B cell (primary cell): ENCODE data around the gene IMPA2. TPM values are rescaled to one million over a fixed set of nuclear protein-coding genes. Genes with fewer than 3 reads are reported as not detected.

Experiments used
- ATAC-seq: fragments of 200-7000 bp; cut with Tn5 transposase; one replicate; pipeline ENCODE4 v1.10.0; 2021; ENCODE audit warnings: low read depth, mild to moderate bottlenecking, moderate number of reproducible peaks, moderate library complexity
- CTCF ChIA-PET: fragments of 350-600 bp; sonication (Branson Sonifier 250); formaldehyde crosslinking; loops from one replicate; lab custom pipeline; 2021; ENCODE audit warnings: antibody characterized with exemption, inconsistent platforms; lab: Charles Lee
- POLR2A ChIA-PET: fragments of 350-600 bp; sonication (Branson Sonifier 250); formaldehyde crosslinking; loops from one replicate; lab custom pipeline; 2021; ENCODE audit warnings: antibody characterized with exemption; lab: Charles Lee
- DNase-seq: peaks from one replicate; pipeline ENCODE4 v3.0.0; 2013
- H2AFZ ChIP-seq: 2 replicates; pipeline ENCODE4 v1.6.1; 2012; ENCODE audit warnings: mild to moderate bottlenecking, low read depth, low read length; ENCODE audit not compliant: insufficient read depth, poor library complexity, severe bottlenecking
- H3K27ac ChIP-seq, 2 donors: 1 replicate in 1 of 2; 2 replicates in 1 of 2; pipeline ENCODE4 v1.5.1; 2012 to 2013; ENCODE audit warnings: low read length in 2 of 2, mild to moderate bottlenecking in 2 of 2, moderate library complexity in 1 of 2
- H3K27me3 ChIP-seq, 4 experiments: fragments of 200-600 bp in 1 of 4; sonication (generic) in 1 of 4; replicated peaks in 1 of 4; 1 replicate in 2 of 4; 2 replicates in 2 of 4; pipeline versions ENCODE4 v1.6.1 to v1.7.0; 2013 to 2016; ENCODE audit warnings: low read length in 3 of 4, mild to moderate bottlenecking in 2 of 4, mixed read lengths in 1 of 4, moderate library complexity in 1 of 4; ENCODE audit not compliant: insufficient read depth in 4 of 4, control insufficient read depth in 3 of 4; ENCODE audit errors: control extremely low read depth in 1 of 4
- H3K36me3 ChIP-seq, 2 experiments: replicated peaks in 1 of 2; 1 replicate in 1 of 2; 2 replicates in 1 of 2; pipeline versions ENCODE4 v1.6.1 to v1.7.1; 2013; ENCODE audit warnings: low read length in 1 of 2; ENCODE audit not compliant: insufficient read depth in 2 of 2, control insufficient read depth in 1 of 2; ENCODE audit errors: control extremely low read depth in 1 of 2, extremely low read depth in 1 of 2
- H3K4me1 ChIP-seq, 2 donors: fragments of 200-600 bp in 1 of 2; sonication (generic) in 1 of 2; 1 replicate in 1 of 2; 2 replicates in 1 of 2; pipeline versions ENCODE4 v1.5.1 to v1.6.1; 2013 to 2017; ENCODE audit warnings: low read length in 2 of 2; ENCODE audit not compliant: control insufficient read depth in 2 of 2, insufficient read depth in 2 of 2
- H3K4me2 ChIP-seq: replicated peaks from 2 replicates; pipeline ENCODE3; 2012; ENCODE audit warnings: mild to moderate bottlenecking, low read depth, low read length; ENCODE audit not compliant: poor library complexity, severe bottlenecking
- H3K4me3 ChIP-seq, 5 experiments: fragments of 200-600 bp in 1 of 5; sonication (generic) in 1 of 5; 1 replicate in 3 of 5; 2 replicates in 2 of 5; pipeline versions ENCODE4 v1.5.1 to v1.7.0; 2011 to 2016; ENCODE audit warnings: low read length in 4 of 5, mild to moderate bottlenecking in 4 of 5, low read depth in 2 of 5, control low read depth in 1 of 5, moderate library complexity in 1 of 5; ENCODE audit not compliant: insufficient read depth in 1 of 5; ENCODE audit errors: control extremely low read depth in 1 of 5, extremely low read depth in 1 of 5
- H3K79me2 ChIP-seq: fragments of 200-600 bp; sonication (generic); one replicate; pipeline ENCODE4 v1.6.0; 2016; ENCODE audit warnings: low read length; ENCODE audit not compliant: control insufficient read depth, insufficient read depth
- H3K9ac ChIP-seq: fragments of 200-600 bp; sonication (generic); 2 replicates; pipeline ENCODE4 v1.6.1; 2017; ENCODE audit warnings: mild to moderate bottlenecking, low read length, moderate library complexity
- H3K9me3 ChIP-seq, 3 donors: one replicate each; pipeline versions ENCODE4 v1.6.1 to v1.7.1; 2013; ENCODE audit warnings: low read length in 2 of 3; ENCODE audit not compliant: control insufficient read depth in 2 of 3, insufficient read depth in 1 of 3; ENCODE audit errors: control extremely low read depth in 1 of 3
- H4K20me1 ChIP-seq: 2 replicates; pipeline ENCODE4 v1.6.0; 2012; ENCODE audit warnings: mild to moderate bottlenecking, low read length; ENCODE audit not compliant: insufficient read depth, control insufficient read depth, poor library complexity, severe bottlenecking
- H3K27ac Mint-ChIP-seq: one replicate; pipeline ENCODE4 v1.8.0; 2021; ENCODE audit warnings: mixed read lengths
- H3K27me3 Mint-ChIP-seq: one replicate; pipeline ENCODE4 v1.8.0; 2021; ENCODE audit warnings: mixed read lengths
- H3K4me1 Mint-ChIP-seq: one replicate; pipeline ENCODE4 v1.8.0; 2021; ENCODE audit warnings: mixed read lengths
- H3K4me3 Mint-ChIP-seq: one replicate; pipeline ENCODE4 v1.8.0; 2021; ENCODE audit warnings: mixed read lengths
- H3K9me3 Mint-ChIP-seq: one replicate; pipeline ENCODE4 v1.8.0; 2022; ENCODE audit warnings: mixed read lengths; ENCODE audit not compliant: insufficient read depth
- CTCF ChIP-seq: fragments of 200-600 bp; IDR thresholded peaks from one replicate; pipeline ENCODE4 v1.8.0; 2022; ENCODE audit warnings: antibody characterized with exemption, mild to moderate bottlenecking
- EZH2 ChIP-seq: IDR thresholded peaks from 2 replicates; pipeline ENCODE4 v1.6.1; 2012; ENCODE audit warnings: borderline replicate concordance, low read depth, mild to moderate bottlenecking, moderate library complexity, low read length; ENCODE audit not compliant: insufficient read depth, poor library complexity, severe bottlenecking
- WGBS: methylation state at CpG from one replicate; pipeline ENCODE4 v1.1.5; 2013; ENCODE audit warnings: missing lambda C conversion rate; ENCODE audit not compliant: insufficient coverage; 5-methylcytosine and 5-hydroxymethylcytosine counted together
- intact Hi-C: fragments of 100-400 bp; cut with micrococcal nuclease; formaldehyde crosslinking; loops from one replicate; pipeline ENCODE4 v1.10.0; 2022
- polyA plus RNA-seq: library from polyadenylated mRNA; depleted of rRNA; stranded (reverse); fragments of >200 nt; gene quantifications from 2 replicates; pipeline ENCODE4 v1.2.3, GENCODE V29; 2012
- total RNA-seq, 2 donors: library from RNA; stranded (reverse); fragments of 120-200 nt in 1 of 2; gene quantifications; 1 replicate in 1 of 2; 2 replicates in 1 of 2; pipeline versions ENCODE4 v1.2.3 to v1.2.4, GENCODE V29; 2013 to 2022

The IMPA2 gene
- total and polyA plus RNA-seq, 2 donors (not counting 1 experiment from before 2014, with no cell fraction given), result 8.0 to 11.7 TPM

GRCh38 chr18:11983592-11983991 is 2.3 kb downstream of the IMPA2 start:
- Histone ChIP-seq H3K27me3 (no peaks in the 10 kb centered on the region), H4K20me1 (no peaks in the 10 kb centered on the region), H3K4me2 (no peak overlapping the region), H3K36me3 (no peaks in the 10 kb centered on the region), H2AFZ (no peak overlapping the region), H3K4me1 (peaks cover 5 to 15% of the 10 kb centered on the region in 2 donors), H3K4me3 (no peak overlapping the region), H3K79me2 (no peaks in the 10 kb centered on the region), H3K9ac (no peak overlapping the region), H3K9me3 (no peaks in the 10 kb centered on the region), H3K27ac (no peak overlapping the region)
- intact Hi-C loops, result loop anchor here (5.0 kb wide), 3 partner anchors 899 to 1456 kb away; partner anchors contain the start of genes NAPG, PTPN2 and SEH1L
- peaks cover 14% of the 10 kb centered on the region for H3K4me1 Mint-ChIP-seq
- no peak overlapping the region for H3K4me3 Mint-ChIP-seq
- TF ChIP-seq EZH2 (no peak), CTCF (no peak)
- ATAC-seq, result no peak
- ChIA-PET POLR2A (no interaction called here), CTCF (interaction anchor here (0.6 to 1.6 kb wide), 5 partner anchors 12 to 910 kb away, joined by 3 to 5 read pairs (median 3); no protein-coding TSS in a partner anchor)
- H3K27me3 Mint-ChIP-seq, result no peaks in the 10 kb centered on the region
- no peaks in the 10 kb centered on the region for H3K9me3 Mint-ChIP-seq
- H3K27ac Mint-ChIP-seq, result no peak overlapping the region
- no peak for DNase-seq
- WGBS, result 40% methylated on average over 9 of the region's 12 CpGs

- H3K4me1 Mint-ChIP-seq, result peaks cover 14% of the 10 kb centered on the region
- H3K36me3 ChIP-seq, result no peaks in the 10 kb centered on the region
- H3K9ac ChIP-seq, result no peak overlapping the region
- H3K79me2 ChIP-seq, result no peaks in the 10 kb centered on the region
- no peaks in the 10 kb centered on the region for H3K27me3 Mint-ChIP-seq
- no peak overlapping the region for H3K27ac Mint-ChIP-seq
- H3K27ac ChIP-seq, result no peak overlapping the region
- ATAC-seq (no peak), DNase-seq (no peak)
- ChIA-PET CTCF (interaction anchor here (0.6 to 1.6 kb wide), 2 partner anchors 55 to 909 kb away, joined by 3 to 4 read pairs; no protein-coding TSS in a partner anchor), POLR2A (no interaction called here)
- peaks cover 5 to 15% of the 10 kb centered on the region in 2 donors for H3K4me1 ChIP-seq
- no peaks in the 10 kb centered on the region for H3K27me3 ChIP-seq
- H3K4me3 ChIP-seq, result no peak overlapping the region
- no peaks in the 10 kb centered on the region for H4K20me1 ChIP-seq
- TF ChIP-seq EZH2 (no peak), CTCF (no peak)
- intact Hi-C loops, result loop anchor here (5.0 kb wide), 3 partner anchors 898 to 1457 kb away; partner anchors contain the start of genes NAPG, PTPN2 and SEH1L
- H3K4me2 ChIP-seq, result no peak overlapping the region
- no peak overlapping the region for H2AFZ ChIP-seq
- H3K9me3 Mint-ChIP-seq, result no peaks in the 10 kb centered on the region
- 100% methylated on average over 3 of the region's 6 CpGs for WGBS
- no peak overlapping the region for H3K4me3 Mint-ChIP-seq
- H3K9me3 ChIP-seq, result no peaks in the 10 kb centered on the region
Measured at GRCh38 chr18:11984091-11984490, 2.8 kb downstream of the IMPA2 start.
